ENCODE data around the gene HHAT.

HHAT gene

GRCh38 chr1:210360852-210361477 lies 32.3 kb downstream of the HHAT start:
- Mint-ChIP-seq H3K4me3 (no peak overlapping the region), H3K27me3 (no peaks in the 10 kb centered on the region), H3K36me3 (ENCODE audit: low read depth) (no peaks in the 10 kb centered on the region), H3K9me3 (no peaks in the 10 kb centered on the region), H3K4me1 (ENCODE audit: low read depth) (peaks cover 7% of the 10 kb centered on the region), H3K27ac (no peak overlapping the region)
- DNase-seq: no peak

DNA sequence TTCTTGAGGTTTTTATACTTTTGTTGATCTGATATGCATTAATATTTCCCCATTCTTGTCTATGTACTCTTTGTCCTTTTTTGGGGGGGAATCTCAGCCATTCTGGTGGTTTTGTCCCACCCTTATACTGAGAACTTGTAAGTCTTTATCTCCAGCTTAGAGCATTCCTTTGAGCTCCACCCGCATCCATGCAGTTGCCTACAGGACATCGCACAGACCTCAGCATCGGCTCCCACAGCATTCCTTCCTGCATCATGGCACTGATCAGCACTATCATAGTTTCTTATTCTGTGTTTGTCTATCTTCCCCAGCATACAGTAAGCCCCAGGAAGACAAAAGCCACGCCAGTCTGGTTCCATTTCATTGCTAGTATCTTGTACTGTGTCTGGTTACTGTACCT lies 33.0 kb downstream of the HHAT start:
- Mint-ChIP-seq H3K4me1 (ENCODE audit: low read depth) (peaks cover 7% of the 10 kb centered on the region), H3K4me3 (no peak overlapping the region), H3K27me3 (no peaks in the 10 kb centered on the region), H3K9me3 (no peaks in the 10 kb centered on the region), H3K27ac (no peak overlapping the region), H3K36me3 (ENCODE audit: low read depth) (no peaks in the 10 kb centered on the region)
- no peak for DNase-seq

GRCh38 chr1:210362526-210362925 lies 33.8 kb downstream of the HHAT start:
- Mint-ChIP-seq H3K36me3 (ENCODE audit: low read depth) (no peaks in the 10 kb centered on the region), H3K27me3 (no peaks in the 10 kb centered on the region), H3K27ac (no peak overlapping the region), H3K4me3 (no peak overlapping the region), H3K4me1 (ENCODE audit: low read depth) (peaks cover 7% of the 10 kb centered on the region), H3K9me3 (no peaks in the 10 kb centered on the region)
- DNase-seq: no peak

DNA sequence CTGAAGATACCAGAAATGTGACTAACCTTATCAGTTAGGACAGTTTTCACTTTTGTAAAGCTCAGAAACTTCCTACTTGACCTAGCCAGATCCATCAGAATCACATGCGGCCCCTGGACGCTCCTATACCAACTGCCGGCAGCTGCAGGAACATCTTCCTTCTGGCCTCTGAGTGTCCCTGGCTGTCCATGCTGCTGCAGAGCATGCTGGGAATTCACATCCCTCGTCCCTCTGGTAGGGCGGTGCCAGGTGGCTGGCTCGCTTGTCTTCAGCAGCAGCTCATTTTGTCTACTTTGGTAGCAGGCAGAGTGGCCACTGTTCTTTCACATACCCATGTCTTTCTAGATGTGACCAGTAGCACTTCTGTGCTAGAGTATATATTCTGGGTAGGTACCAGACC lies 34.4 kb downstream of the HHAT start:
- Mint-ChIP-seq H3K36me3 (ENCODE audit: low read depth) (no peaks in the 10 kb centered on the region), H3K27ac (no peak overlapping the region), H3K9me3 (no peaks in the 10 kb centered on the region), H3K27me3 (no peaks in the 10 kb centered on the region), H3K4me3 (no peak overlapping the region), H3K4me1 (ENCODE audit: low read depth) (peaks cover 7% of the 10 kb centered on the region)
- no peak for DNase-seq

DNA sequence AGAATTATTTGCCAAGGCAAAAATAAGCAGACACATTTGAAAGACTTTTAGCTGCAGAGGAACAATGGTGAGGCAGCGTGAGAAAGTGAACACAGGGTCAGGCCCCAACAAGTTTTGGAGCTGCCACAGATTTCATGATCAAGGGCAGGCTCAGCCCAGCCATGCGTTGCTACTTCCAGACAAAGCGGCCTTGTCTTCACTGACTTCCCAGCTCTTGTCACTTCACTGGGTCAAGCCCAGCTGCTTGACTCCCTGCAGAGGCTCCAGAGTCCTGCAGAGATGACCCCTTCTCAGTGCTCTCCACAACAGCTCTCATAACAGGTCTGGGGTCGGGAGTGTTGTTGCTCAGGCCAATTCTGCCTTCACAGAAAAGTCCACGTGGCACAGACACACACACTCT lies 35.8 kb downstream of the HHAT start:
- no peaks in the 10 kb centered on the region for H3K9me3 Mint-ChIP-seq
- H3K27me3 Mint-ChIP-seq: peaks cover 1% of the 10 kb centered on the region
- no peak overlapping the region for H3K27ac Mint-ChIP-seq
- no peaks in the 10 kb centered on the region for H3K36me3 Mint-ChIP-seq (ENCODE audit: low read depth)
- peaks cover 7% of the 10 kb centered on the region for H3K4me1 Mint-ChIP-seq (ENCODE audit: low read depth)
- no peak for DNase-seq
- H3K4me3 Mint-ChIP-seq: no peak overlapping the region

DNA sequence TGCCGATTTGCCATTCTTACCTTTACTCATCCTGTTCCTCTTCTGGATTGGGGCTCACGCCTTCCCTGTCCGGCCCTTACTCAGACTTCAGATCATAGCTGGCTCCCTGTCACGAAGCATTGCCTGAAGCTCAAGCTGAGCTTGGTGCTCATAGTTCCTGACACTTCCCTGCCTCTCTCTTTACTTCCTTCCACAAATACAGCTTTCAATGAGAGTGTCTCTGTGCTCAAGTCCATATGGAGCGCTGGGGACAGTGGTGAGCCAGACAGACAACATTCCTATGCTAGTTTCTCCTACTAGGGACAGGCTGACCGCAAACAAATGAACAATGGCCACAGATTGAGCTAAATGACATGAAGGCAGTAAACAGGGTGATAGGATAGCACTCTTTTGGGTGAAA lies 38.1 kb downstream of the HHAT start:
- Mint-ChIP-seq H3K4me3 (no peak overlapping the region), H3K9me3 (no peaks in the 10 kb centered on the region), H3K27ac (no peak overlapping the region), H3K4me1 (ENCODE audit: low read depth) (no peaks in the 10 kb centered on the region), H3K36me3 (ENCODE audit: low read depth) (no peaks in the 10 kb centered on the region), H3K27me3 (peaks cover 3% of the 10 kb centered on the region)
- DNase-seq: no peak

- Mint-ChIP-seq H3K9me3 (no peaks in the 10 kb centered on the region), H3K27ac (no peak overlapping the region), H3K4me1 (ENCODE audit: low read depth) (peaks cover 1% of the 10 kb centered on the region), H3K4me3 (no peak overlapping the region), H3K36me3 (ENCODE audit: low read depth) (no peaks in the 10 kb centered on the region), H3K27me3 (peaks cover 3% of the 10 kb centered on the region)
- DNase-seq: no peak
Measured at GRCh38 chr1:210367566-210367965, 38.9 kb downstream of the HHAT start.

GRCh38 chr1:210369425-210369824 lies 40.7 kb downstream of the HHAT start:
- no peak overlapping the region for H3K27ac Mint-ChIP-seq
- no peak for DNase-seq
- H3K9me3 Mint-ChIP-seq: no peaks in the 10 kb centered on the region
- peaks cover 3% of the 10 kb centered on the region for H3K27me3 Mint-ChIP-seq
- H3K36me3 Mint-ChIP-seq (ENCODE audit: low read depth): no peaks in the 10 kb centered on the region
- H3K4me3 Mint-ChIP-seq: no peak overlapping the region
- H3K4me1 Mint-ChIP-seq (ENCODE audit: low read depth): peaks cover 14% of the 10 kb centered on the region

GRCh38 chr1:210371916-210372315 lies 43.2 kb downstream of the HHAT start:
- no peaks in the 10 kb centered on the region for H3K36me3 Mint-ChIP-seq (ENCODE audit: low read depth)
- no peak for DNase-seq
- peaks cover 3% of the 10 kb centered on the region for H3K27me3 Mint-ChIP-seq
- H3K4me1 Mint-ChIP-seq (ENCODE audit: low read depth): peaks cover 32% of the 10 kb centered on the region
- H3K27ac Mint-ChIP-seq: no peak overlapping the region
- H3K4me3 Mint-ChIP-seq: no peak overlapping the region
- H3K9me3 Mint-ChIP-seq: no peaks in the 10 kb centered on the region

- H3K36me3 Mint-ChIP-seq (ENCODE audit: low read depth): no peaks in the 10 kb centered on the region
- H3K4me1 Mint-ChIP-seq (ENCODE audit: low read depth): peaks cover 33% of the 10 kb centered on the region
- no peaks in the 10 kb centered on the region for H3K9me3 Mint-ChIP-seq
- H3K27me3 Mint-ChIP-seq: peaks cover 3% of the 10 kb centered on the region
- H3K4me3 Mint-ChIP-seq: no peak overlapping the region
- no peak for DNase-seq
- H3K27ac Mint-ChIP-seq: no peak overlapping the region
Measured at GRCh38 chr1:210372491-210372890, 43.8 kb downstream of the HHAT start.

- peak overlapping the region; percentile 99 for H3K27ac Mint-ChIP-seq
Measured at GRCh38 chr1:210372931-210373627, 44.4 kb downstream of the HHAT start.

DNA sequence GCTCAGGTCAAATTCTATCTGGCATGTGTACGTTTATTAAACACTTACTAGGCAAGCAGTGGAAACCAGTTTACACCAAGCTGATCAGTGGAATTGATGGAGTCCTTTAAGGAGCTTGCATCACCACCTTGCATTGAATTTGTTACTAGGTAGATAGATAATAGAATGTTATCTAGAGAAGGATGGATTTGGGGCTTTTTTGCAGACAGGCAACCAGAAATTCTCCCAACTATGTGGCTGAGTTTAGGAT lies 44.9 kb downstream of the HHAT start:
- H3K9me3 Mint-ChIP-seq: no peaks in the 10 kb centered on the region
- no peak overlapping the region for H3K4me3 Mint-ChIP-seq
- H3K36me3 Mint-ChIP-seq (ENCODE audit: low read depth): no peaks in the 10 kb centered on the region
- peak overlapping the region; percentile 99 for H3K27ac Mint-ChIP-seq
- peaks cover 3% of the 10 kb centered on the region for H3K27me3 Mint-ChIP-seq
- DNase-seq: no peak
- H3K4me1 Mint-ChIP-seq (ENCODE audit: low read depth): peaks cover 33% of the 10 kb centered on the region

More at GRCh38 chr1:210372931-210373627, 44.4 kb downstream of the HHAT start:
- peaks cover 33% of the 10 kb centered on the region for H3K4me1 Mint-ChIP-seq (ENCODE audit: low read depth)
- H3K27me3 Mint-ChIP-seq: peaks cover 3% of the 10 kb centered on the region
- DNase-seq: no peak
- H3K36me3 Mint-ChIP-seq (ENCODE audit: low read depth): no peaks in the 10 kb centered on the region
- H3K9me3 Mint-ChIP-seq: no peaks in the 10 kb centered on the region
- no peak overlapping the region for H3K4me3 Mint-ChIP-seq

DNA sequence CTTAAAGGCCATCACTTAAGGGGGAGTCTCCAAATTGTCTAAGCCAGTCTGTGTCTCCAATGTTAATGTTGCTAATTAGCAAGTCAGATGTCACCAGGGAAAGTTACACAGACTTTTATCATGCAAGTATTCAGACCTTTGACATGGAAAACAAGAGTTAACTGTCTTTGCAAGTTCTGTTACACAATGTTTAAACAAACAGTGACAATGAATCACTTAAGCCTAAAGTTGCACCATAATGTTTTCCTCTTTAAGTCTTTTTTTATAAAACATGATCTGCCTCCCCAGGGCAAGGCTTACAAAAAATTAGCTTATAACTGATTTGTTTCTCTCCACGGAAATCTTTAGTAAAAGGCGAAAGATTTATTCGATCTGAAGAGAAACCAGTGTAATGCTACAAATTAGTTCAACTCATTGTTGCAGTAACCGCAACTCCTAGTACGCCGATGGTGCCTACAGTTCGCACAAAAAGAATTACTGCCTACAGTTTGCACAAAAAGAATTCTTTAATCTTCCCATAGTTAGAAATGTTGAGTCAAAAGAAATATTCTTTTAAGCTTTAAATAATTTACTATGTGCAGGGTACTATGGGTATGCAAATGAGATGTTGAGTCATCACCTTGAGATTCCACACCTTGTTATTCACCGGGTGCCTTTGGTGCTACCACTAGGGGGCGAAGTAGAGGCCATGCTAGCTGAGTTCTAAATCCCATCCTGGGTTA lies 45.3 kb downstream of the HHAT start:
- Mint-ChIP-seq H3K4me1 (ENCODE audit: low read depth) (peaks cover 33% of the 10 kb centered on the region), H3K9me3 (no peaks in the 10 kb centered on the region), H3K27ac (peak overlapping the region; percentile 99), H3K27me3 (peaks cover 3% of the 10 kb centered on the region), H3K36me3 (ENCODE audit: low read depth) (no peaks in the 10 kb centered on the region), H3K4me3 (no peak overlapping the region)
- DNase-seq: peak; percentile 78

DNA sequence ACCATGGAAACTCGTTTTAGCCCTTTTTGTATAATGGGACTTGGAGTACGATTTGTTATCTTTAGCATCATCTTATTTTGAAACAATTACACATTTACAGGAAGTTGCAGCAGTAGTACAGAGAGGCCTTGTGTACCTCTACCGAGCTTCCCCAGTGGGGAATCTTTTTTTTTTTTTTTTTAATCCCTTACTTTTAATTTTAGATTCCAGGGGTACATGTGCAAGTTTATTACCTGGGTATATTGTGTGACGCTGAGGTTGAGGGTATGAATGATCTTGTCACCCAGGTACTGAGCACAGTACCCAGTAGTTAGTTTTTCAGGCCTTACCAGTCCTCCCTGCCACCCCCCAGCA lies 45.9 kb downstream of the HHAT start:
- Mint-ChIP-seq H3K36me3 (ENCODE audit: low read depth) (no peaks in the 10 kb centered on the region), H3K4me1 (ENCODE audit: low read depth) (peaks cover 33% of the 10 kb centered on the region), H3K4me3 (no peak overlapping the region), H3K27ac (peak overlapping the region; percentile 99), H3K27me3 (peaks cover 1% of the 10 kb centered on the region), H3K9me3 (no peaks in the 10 kb centered on the region)
- no peak for DNase-seq

DNA sequence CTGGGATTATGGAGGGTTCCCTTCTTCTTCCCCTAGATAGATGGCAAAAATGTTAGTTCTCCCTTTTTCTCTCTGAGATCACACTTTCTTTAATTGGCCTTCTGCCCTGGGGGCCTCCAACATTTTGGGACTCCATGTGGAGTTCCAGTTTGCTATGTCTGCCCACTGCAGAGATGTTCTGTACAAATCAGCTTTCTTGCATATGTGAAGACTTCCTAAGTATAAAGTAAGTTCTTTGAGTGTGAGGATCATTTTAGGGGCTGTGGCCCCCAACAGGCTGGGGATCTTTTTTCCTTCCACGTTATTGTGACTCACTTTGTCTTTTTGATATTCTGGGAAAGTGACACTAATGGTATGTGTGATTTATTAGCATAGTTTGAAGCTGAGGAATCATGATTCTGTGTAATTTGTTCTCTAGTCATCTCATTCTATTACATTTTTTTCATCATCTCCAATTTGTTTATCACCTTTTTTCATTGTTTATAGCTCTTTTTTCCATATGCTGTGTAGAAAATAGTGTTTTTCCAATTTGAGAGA lies 48.2 kb downstream of the HHAT start:
- no peak overlapping the region for H3K27ac Mint-ChIP-seq
- DNase-seq: no peak
- H3K4me3 Mint-ChIP-seq: no peak overlapping the region
- H3K27me3 Mint-ChIP-seq: peaks cover 4% of the 10 kb centered on the region
- no peaks in the 10 kb centered on the region for H3K9me3 Mint-ChIP-seq
- H3K36me3 Mint-ChIP-seq (ENCODE audit: low read depth): no peaks in the 10 kb centered on the region
- peaks cover 33% of the 10 kb centered on the region for H3K4me1 Mint-ChIP-seq (ENCODE audit: low read depth)
